ENCODE measurements around the gene GGA2.

DNA sequence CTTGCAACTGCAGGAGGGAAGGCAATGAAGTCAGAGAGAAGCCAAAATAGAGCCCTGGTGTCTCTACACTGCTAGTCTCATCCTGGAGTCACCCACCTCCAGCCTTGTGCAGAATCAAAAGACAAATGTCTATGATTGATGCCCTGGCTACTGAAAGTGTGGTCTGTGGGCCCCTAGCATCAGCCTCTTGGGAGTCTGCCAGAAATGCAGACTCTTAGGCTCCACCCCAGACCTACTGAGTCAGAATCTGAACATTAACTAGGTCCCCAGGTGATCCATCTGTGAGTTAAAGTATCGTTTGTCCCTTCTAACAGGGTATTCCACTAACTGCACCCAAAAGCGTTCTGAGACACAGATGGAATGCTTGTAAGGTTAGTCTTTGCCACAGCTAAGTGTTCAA lies 25.6 kb upstream of the GGA2 start:
- TF ChIP-seq, protein P1, sequence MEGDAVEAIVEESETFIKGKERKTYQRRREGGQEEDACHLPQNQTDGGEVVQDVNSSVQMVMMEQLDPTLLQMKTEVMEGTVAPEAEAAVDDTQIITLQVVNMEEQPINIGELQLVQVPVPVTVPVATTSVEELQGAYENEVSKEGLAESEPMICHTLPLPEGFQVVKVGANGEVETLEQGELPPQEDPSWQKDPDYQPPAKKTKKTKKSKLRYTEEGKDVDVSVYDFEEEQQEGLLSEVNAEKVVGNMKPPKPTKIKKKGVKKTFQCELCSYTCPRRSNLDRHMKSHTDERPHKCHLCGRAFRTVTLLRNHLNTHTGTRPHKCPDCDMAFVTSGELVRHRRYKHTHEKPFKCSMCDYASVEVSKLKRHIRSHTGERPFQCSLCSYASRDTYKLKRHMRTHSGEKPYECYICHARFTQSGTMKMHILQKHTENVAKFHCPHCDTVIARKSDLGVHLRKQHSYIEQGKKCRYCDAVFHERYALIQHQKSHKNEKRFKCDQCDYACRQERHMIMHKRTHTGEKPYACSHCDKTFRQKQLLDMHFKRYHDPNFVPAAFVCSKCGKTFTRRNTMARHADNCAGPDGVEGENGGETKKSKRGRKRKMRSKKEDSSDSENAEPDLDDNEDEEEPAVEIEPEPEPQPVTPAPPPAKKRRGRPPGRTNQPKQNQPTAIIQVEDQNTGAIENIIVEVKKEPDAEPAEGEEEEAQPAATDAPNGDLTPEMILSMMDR (IDR thresholded peaks at IDR 0.05), result no peak
- no peak for TF ChIP-seq EP300 (IDR thresholded peaks at IDR 0.05)
- no peak for TF ChIP-seq POLR2A (IDR thresholded peaks at IDR 0.05)

All from gastroesophageal sphincter (tissue), 3 donors.